ENCODE results near the gene IFNW1. TPM values are rescaled to one million over a fixed set of nuclear protein-coding genes. Genes with fewer than 3 reads are reported as not detected.

IFNW1 gene
- polyA plus RNA-seq, 5 donors, result not detected

DNA sequence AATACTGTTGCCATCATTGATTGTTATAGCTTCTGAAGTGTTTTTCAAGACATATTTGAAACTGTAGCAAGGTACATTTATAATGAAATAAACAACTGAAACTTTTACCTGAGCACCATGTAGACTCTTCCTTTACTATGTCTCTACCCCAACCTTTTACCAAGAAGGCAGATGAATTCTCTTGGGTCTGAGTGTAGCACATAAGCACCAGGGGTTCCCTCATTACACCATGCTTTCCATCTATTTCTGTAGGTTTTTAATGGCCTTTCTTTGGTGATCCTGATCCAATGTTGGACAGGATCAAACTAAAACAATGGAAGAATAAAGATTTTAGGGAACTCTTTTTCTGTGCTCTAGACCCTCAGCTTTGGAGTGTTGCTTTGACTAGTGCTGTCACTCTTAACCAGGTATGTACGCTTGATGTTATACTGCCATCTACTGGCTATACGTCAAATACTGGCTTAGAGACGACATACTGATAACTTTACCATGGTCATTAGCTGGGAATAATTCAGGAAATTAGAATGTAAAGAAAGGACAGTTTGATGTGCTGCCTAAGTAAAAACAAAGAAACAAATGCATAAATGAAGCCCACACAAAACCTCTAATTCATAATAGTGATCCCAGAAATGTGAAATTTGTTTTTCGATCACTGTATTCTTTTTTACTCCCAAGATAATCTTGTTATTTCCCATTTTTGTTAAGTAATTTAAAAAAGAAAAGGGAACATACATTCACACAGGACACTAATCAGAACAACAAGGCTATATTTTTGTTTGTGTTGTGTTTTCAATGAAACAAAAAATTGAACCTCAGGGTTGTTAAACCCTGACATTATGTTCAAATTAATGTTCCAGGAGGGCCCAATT is 30.7 kb downstream of the IFNW1 start:
- peak; percentile 59 to 66 for DNase-seq

DNA sequence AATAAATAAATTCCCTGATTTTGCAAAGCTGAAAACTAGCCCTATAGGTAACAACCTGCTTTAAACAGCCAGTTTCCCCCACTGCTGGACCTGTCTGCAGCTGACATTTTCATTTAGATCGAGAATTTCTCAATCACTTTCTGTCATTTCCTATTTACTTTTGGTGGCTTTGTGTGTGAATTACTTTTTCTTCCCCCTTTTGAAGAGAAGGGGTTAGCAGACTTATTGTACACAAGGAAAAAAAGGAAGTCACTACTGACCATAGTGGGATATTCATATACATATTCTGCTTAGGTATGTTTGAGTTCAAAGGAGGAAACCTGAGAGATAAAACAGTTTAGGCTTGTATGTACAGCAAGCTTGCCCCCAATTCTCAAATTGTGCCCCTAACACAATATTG is 36.8 kb downstream of the IFNW1 start:
- DNase-seq, result no peak

DNA sequence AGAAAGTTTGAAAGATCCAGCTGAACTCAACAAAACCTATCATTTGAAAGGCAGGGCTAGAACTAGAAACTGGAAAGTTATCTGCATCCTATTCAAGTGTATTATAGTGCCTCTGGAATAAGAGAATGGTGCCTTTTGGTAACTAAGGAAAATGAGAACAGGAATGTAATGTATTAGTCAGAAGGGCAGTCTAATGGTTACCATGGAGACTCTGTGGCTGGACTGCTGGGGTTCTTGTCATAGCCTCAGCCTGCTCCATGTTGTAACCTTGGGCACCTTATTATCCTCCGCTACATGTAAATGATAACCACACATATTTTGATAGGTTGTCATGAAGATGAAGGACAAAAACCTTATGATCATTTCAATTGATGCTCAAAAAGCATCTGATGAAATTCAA is 39.3 kb downstream of the IFNW1 start:
- DNase-seq, result no peak

DNA sequence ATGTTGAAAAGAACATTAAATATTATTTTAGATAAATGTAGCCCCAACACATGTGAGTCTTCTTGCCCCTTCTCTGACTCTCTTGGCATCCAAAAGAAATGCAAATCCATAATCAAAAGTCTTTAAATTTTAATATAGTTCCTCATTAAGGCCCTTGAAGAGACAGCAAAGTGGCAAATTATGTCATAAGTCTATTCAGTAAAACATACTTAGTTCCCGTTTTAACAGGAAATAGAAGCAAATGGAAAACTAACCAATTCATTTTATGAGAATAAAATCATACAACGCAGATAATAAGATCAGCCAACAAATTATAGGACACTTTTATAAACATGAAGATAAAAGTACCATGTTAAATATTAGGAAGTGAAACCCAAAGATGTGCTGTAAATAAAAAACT is 43.8 kb downstream of the IFNW1 start:
- DNase-seq, result no peak

DNA sequence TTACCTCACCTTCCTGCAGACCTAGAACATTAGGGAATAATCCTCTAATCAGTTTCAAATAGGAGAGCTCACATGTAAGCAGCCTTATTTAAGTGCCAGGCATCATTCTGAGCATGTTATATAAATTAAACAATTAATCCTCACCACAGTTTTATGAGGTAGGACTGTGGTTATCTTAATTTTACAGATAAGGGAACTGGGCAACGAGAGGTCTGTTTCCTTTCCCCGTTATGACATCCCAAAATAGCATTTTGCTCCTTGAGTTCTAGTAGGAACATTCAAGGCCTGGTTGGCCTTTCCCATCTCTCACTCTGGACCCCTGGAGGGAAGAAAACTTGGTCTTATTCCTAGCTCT is 44.8 kb downstream of the IFNW1 start:
- DNase-seq, result no peak

DNA sequence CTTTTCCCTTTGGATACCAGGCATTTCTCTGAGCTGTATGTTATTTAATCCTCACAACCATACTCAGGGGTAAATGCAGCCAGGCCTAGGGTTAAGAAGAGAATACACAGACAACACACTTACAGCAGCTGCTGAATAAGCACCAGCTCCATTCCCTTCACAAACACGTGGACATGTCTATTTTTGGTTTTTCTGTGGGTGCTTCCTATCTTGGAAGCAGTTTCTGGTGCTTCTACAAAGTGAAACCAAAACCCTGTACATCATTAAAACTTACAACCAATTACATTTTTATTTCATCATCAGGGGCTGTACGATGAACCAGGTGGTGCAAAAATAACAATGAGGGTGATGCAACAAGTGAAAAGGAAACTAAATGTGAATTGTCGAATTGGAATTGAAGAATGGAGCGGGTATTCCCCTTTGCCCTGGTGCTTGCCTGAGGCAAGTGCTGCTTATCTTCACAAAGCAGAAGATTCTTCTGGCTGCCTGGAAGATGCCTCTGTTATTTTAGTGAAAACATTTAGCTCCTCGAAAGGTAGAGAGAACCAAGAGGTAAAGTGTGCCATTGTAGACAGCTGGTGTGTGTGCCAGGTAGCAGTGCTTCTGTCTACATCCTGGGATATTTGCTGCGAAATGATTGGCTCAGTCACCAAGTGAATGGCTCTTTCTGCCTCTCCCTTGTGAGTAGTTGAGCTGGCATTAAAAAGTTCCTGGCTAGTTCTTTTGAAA is 45.3 kb downstream of the IFNW1 start:
- DNase-seq, result no peak

DNA sequence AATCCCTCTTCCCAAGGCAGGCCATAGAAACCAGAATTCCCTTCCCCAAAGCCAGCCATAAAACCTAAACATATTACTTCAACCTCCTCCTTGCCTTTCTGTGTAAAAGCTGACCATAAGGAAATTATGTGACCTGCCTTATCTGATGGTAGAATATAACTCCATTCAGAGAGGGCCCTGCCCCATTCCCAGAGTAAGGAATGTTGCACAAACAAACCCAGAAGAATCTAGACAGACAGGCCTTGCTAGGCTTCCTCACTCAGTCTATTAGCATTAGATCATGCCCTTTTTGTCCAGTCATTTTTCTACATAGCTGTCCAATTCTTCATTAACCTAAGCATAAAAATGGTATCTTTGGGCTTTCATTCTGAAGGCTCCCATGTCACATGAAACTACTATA is 46.1 kb downstream of the IFNW1 start:
- no peak for DNase-seq

Other genes starting within 250 kb of the IFNW1 start
- gene HACD4, start 110.2 kb downstream of the IFNW1 start, polyA plus RNA-seq (ENCODE audit: insufficient read depth in 1 of 5, insufficient read length in 5 of 5, low replicate concordance in 1 of 5), result 10 to 100 TPM in 3 of 5 donors, 1 to 10 TPM in 2; 7.3 to 12.3 (median 11.2) TPM
- gene IFNB1, start 63.9 kb downstream of the IFNW1 start, polyA plus RNA-seq (ENCODE audit: insufficient read depth in 1 of 5, insufficient read length in 5 of 5, low replicate concordance in 1 of 5), result not detected
- under 1 TPM in 1 of 5 donors, not detected in 4; 0.17 TPM for gene IFNA21, start 24.8 kb upstream of the IFNW1 start, polyA plus RNA-seq (ENCODE audit: insufficient read depth in 1 of 5, insufficient read length in 5 of 5, low replicate concordance in 1 of 5)
- not detected for gene IFNA4, start 45.8 kb upstream of the IFNW1 start, polyA plus RNA-seq (ENCODE audit: insufficient read depth in 1 of 5, insufficient read length in 5 of 5, low replicate concordance in 1 of 5)
- not detected for gene IFNA7, start 60.4 kb upstream of the IFNW1 start, polyA plus RNA-seq (ENCODE audit: insufficient read depth in 1 of 5, insufficient read length in 5 of 5, low replicate concordance in 1 of 5)
- gene IFNA10, start 65.3 kb upstream of the IFNW1 start, polyA plus RNA-seq (ENCODE audit: insufficient read depth in 1 of 5, insufficient read length in 5 of 5, low replicate concordance in 1 of 5), result not detected
- not detected for gene IFNA16, start 75.5 kb upstream of the IFNW1 start, polyA plus RNA-seq (ENCODE audit: insufficient read depth in 1 of 5, insufficient read length in 5 of 5, low replicate concordance in 1 of 5)
- not detected for gene IFNA17, start 86.4 kb upstream of the IFNW1 start, polyA plus RNA-seq (ENCODE audit: insufficient read depth in 1 of 5, insufficient read length in 5 of 5, low replicate concordance in 1 of 5)
- not detected for gene IFNA14, start 98.2 kb upstream of the IFNW1 start, polyA plus RNA-seq (ENCODE audit: insufficient read depth in 1 of 5, insufficient read length in 5 of 5, low replicate concordance in 1 of 5)
- under 1 TPM in 1 of 5 donors, not detected in 4; 0.16 TPM for gene IFNA5, start 163.5 kb upstream of the IFNW1 start, polyA plus RNA-seq (ENCODE audit: insufficient read depth in 1 of 5, insufficient read length in 5 of 5, low replicate concordance in 1 of 5)
- 10 to 100 TPM; 33.0 to 51.0 (median 42.0) TPM for gene KLHL9, start 193.6 kb upstream of the IFNW1 start, polyA plus RNA-seq (ENCODE audit: insufficient read depth in 1 of 5, insufficient read length in 5 of 5, low replicate concordance in 1 of 5)
- gene IFNA6, start 209.1 kb upstream of the IFNW1 start, polyA plus RNA-seq (ENCODE audit: insufficient read depth in 1 of 5, insufficient read length in 5 of 5, low replicate concordance in 1 of 5), result not detected
- under 1 TPM in 2 of 5 donors, not detected in 3; 0.13 to 0.28 TPM for gene IFNA13, start 226.2 kb upstream of the IFNW1 start, polyA plus RNA-seq (ENCODE audit: insufficient read depth in 1 of 5, insufficient read length in 5 of 5, low replicate concordance in 1 of 5)
- not detected for gene IFNA2, start 243.6 kb upstream of the IFNW1 start, polyA plus RNA-seq (ENCODE audit: insufficient read depth in 1 of 5, insufficient read length in 5 of 5, low replicate concordance in 1 of 5)